PFSK-1 (cell line): ENCODE results near the gene CD200.

Experiments
- FOXP2 ChIP-seq: optimal IDR thresholded peaks from 2 replicates; pipeline ENCODE3; 2011; ENCODE audit warnings: borderline replicate concordance, control low read depth, inconsistent platforms; ENCODE audit not compliant: insufficient read depth; ENCODE audit errors: extremely low read length, extremely low read depth
- POLR2AphosphoS5 ChIP-seq: IDR thresholded peaks from 2 replicates; pipeline ENCODE4 v1.6.1; 2012; ENCODE audit warnings: low read depth, mild to moderate bottlenecking, control low read depth, low read length, moderate library complexity
- REST ChIP-seq, 2 experiments: IDR thresholded peaks; 2 replicates each; pipeline versions ENCODE4 v1.6.1 to v1.8.0; 2011 to 2012; ENCODE audit warnings: low read depth in 2 of 2, low read length in 2 of 2, control low read depth in 1 of 2, inconsistent platforms in 1 of 2, mild to moderate bottlenecking in 1 of 2, moderate library complexity in 1 of 2; ENCODE audit not compliant: insufficient read depth in 1 of 2
- SIN3A ChIP-seq: IDR thresholded peaks from 2 replicates; pipeline ENCODE4 v1.6.1; 2012; ENCODE audit warnings: mild to moderate bottlenecking, low read length, moderate library complexity, borderline replicate concordance; ENCODE audit not compliant: insufficient read depth
- TAF1 ChIP-seq: IDR thresholded peaks from 2 replicates; pipeline ENCODE4 v1.6.1; 2012; ENCODE audit warnings: low read length, control low read depth, borderline replicate concordance; ENCODE audit not compliant: insufficient read depth

Gene CD200

GRCh38 chr3:112409041-112409440 lies 76.1 kb downstream of the CD200 start:
- TF ChIP-seq FOXP2 (no peak), POLR2AphosphoS5 (no peak), TAF1 (no peak), REST (IDR thresholded peaks at IDR 0.05; ENCODE audit: insufficient read depth in 1 of 2, low read depth in 2 of 2, low read length in 2 of 2) (no peak), SIN3A (no peak)

GRCh38 chr3:112411425-112411824 lies 78.5 kb downstream of the CD200 start:
- TF ChIP-seq SIN3A (no peak), FOXP2 (no peak), TAF1 (no peak), POLR2AphosphoS5 (no peak)
